Measurements from ENCODE around the gene NDFIP1. TPM values are rescaled to one million over a fixed set of nuclear protein-coding genes. Genes with fewer than 3 reads are reported as not detected.

NDFIP1 gene
- total and polyA plus RNA-seq, 2 of the 4 experiments (the other 2 are of a cell fraction) = 7.7 to 15.4 TPM

DNA sequence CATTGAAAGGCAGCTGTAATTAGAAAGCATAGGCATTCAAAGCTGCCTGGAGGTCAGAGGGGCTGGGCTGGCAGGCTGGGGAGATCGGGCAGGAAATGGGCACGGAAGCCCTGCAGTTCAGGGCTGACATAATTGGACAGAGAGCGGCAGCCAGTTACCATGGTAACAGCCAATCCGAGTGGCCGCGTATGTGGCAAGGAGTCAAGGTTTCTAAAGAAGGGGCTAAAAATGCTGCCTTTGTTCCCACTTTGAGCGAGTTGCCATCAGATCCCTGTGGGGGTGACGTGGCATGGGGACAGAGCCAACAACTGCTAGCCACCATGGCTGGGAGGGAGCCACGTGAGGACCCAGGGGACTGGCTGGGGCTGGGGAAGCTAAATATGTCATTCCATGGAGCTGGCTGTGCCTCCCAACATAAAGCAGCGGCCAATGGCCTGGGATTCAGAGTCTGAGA is 44.7 kb upstream of the NDFIP1 start:
- TF ChIP-seq, protein P1, sequence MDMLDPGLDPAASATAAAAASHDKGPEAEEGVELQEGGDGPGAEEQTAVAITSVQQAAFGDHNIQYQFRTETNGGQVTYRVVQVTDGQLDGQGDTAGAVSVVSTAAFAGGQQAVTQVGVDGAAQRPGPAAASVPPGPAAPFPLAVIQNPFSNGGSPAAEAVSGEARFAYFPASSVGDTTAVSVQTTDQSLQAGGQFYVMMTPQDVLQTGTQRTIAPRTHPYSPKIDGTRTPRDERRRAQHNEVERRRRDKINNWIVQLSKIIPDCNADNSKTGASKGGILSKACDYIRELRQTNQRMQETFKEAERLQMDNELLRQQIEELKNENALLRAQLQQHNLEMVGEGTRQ (IDR thresholded peaks at IDR 0.05; ENCODE audit: low read depth, low read length) = peak; percentile 52; the same call in 1 of the 2 replicates
- TF ChIP-seq CEBPB (IDR thresholded peaks at IDR 0.05; ENCODE audit: low read depth, low read length) (0 out of 2 replicates have a peak, but pooled peaks have one; percentile 9), SMC3 (IDR thresholded peaks at IDR 0.05; ENCODE audit: low read depth, low read length) (no peak), RFX5 (IDR thresholded peaks at IDR 0.05; ENCODE audit: low read depth, low read length) (no peak), NFE2L2 (IDR thresholded peaks at IDR 0.05; ENCODE audit: low read depth, low read length) (no peak), CHD1 (IDR thresholded peaks at IDR 0.05; ENCODE audit: low read depth, low read length) (no peak), MXI1 (IDR thresholded peaks at IDR 0.05; ENCODE audit: borderline replicate concordance, low read depth, low read length) (no peak), MAZ (IDR thresholded peaks at IDR 0.05; ENCODE audit: borderline replicate concordance, low read depth, low read length) (no peak), FOS (IDR thresholded peaks at IDR 0.05; ENCODE audit: low read depth, low read length) (no peak), POLR2A (IDR thresholded peaks at IDR 0.05; ENCODE audit: low read depth, low read length) (no peak), RAD21 (IDR thresholded peaks at IDR 0.05; ENCODE audit: low read length) (no peak), RCOR1 (IDR thresholded peaks at IDR 0.05; ENCODE audit: insufficient replicate concordance, low read length) (no peak), BHLHE40 (IDR thresholded peaks at IDR 0.05; ENCODE audit: low read depth, low read length) (no peak), MAFK (IDR thresholded peaks at IDR 0.05; ENCODE audit: low read depth, low read length) (no peak)
- TF ChIP-seq, protein P2, sequence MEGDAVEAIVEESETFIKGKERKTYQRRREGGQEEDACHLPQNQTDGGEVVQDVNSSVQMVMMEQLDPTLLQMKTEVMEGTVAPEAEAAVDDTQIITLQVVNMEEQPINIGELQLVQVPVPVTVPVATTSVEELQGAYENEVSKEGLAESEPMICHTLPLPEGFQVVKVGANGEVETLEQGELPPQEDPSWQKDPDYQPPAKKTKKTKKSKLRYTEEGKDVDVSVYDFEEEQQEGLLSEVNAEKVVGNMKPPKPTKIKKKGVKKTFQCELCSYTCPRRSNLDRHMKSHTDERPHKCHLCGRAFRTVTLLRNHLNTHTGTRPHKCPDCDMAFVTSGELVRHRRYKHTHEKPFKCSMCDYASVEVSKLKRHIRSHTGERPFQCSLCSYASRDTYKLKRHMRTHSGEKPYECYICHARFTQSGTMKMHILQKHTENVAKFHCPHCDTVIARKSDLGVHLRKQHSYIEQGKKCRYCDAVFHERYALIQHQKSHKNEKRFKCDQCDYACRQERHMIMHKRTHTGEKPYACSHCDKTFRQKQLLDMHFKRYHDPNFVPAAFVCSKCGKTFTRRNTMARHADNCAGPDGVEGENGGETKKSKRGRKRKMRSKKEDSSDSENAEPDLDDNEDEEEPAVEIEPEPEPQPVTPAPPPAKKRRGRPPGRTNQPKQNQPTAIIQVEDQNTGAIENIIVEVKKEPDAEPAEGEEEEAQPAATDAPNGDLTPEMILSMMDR (conservative IDR thresholded peaks at IDR 0.05; ENCODE audit: low read depth, low read length) = no peak
- TF ChIP-seq, protein P3, sequence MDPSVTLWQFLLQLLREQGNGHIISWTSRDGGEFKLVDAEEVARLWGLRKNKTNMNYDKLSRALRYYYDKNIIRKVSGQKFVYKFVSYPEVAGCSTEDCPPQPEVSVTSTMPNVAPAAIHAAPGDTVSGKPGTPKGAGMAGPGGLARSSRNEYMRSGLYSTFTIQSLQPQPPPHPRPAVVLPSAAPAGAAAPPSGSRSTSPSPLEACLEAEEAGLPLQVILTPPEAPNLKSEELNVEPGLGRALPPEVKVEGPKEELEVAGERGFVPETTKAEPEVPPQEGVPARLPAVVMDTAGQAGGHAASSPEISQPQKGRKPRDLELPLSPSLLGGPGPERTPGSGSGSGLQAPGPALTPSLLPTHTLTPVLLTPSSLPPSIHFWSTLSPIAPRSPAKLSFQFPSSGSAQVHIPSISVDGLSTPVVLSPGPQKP (IDR thresholded peaks at IDR 0.05; ENCODE audit: borderline replicate concordance, low read depth, low read length) = no peak
- no peaks in the 10 kb centered on the region for H3K9me3 ChIP-seq (ENCODE audit: control insufficient read depth, insufficient read depth, low read length)
- H3K56ac ChIP-seq (ENCODE audit: extremely low read depth, insufficient read depth, low read length) = no peak overlapping the region
- peak overlapping the region; percentile 79 to 90 for H4K8ac ChIP-seq (ENCODE audit: low read depth in 2 of 2, low read length in 2 of 2)
- H3K18ac ChIP-seq (ENCODE audit: low read depth, low read length) = no peak overlapping the region
- dilution Hi-C loops (cut with HindIII; ENCODE audit: low sequenced_read_pairs, unreplicated experiment) (no loop called here), intact Hi-C loops (cut with micrococcal nuclease) (loop anchor here (5.0 kb wide), 1 partner anchor 47 kb away; no protein-coding TSS in a partner anchor), in situ Hi-C loops (cut with MboI; ENCODE audit: low sequenced_read_pairs) (no loop called here)
- H3K23ac ChIP-seq (ENCODE audit: low read depth, low read length) = no peak overlapping the region
- peak; percentile 89 for ATAC-seq (ENCODE audit: low read depth)
- peak overlapping the region; percentile 26; the same call in 1 of the 2 replicates for H3K27ac ChIP-seq (ENCODE audit: insufficient read depth, low read length)
- H3K4me1 ChIP-seq (ENCODE audit: control insufficient read depth, insufficient read depth, low read length) = peaks cover 8% of the 10 kb centered on the region
- H3K9me1 ChIP-seq (ENCODE audit: insufficient read depth, low read length) = no peaks in the 10 kb centered on the region; the same call in 1 of the 2 replicates
- no peaks in the 10 kb centered on the region for H3K79me1 ChIP-seq (ENCODE audit: low read depth in 1 of 2, low read length in 2 of 2)
- H3K27me3 ChIP-seq (ENCODE audit: control insufficient read depth, insufficient read depth, low read length) = peaks cover 4% of the 10 kb centered on the region
- H4K5ac ChIP-seq (ENCODE audit: low read depth, low read length) = peak overlapping the region; percentile 59; the same call in 1 of the 2 replicates
- H4K20me1 ChIP-seq (ENCODE audit: insufficient read depth, low read length) = no peaks in the 10 kb centered on the region
- H3K36me3 ChIP-seq (ENCODE audit: control insufficient read depth, insufficient read depth, low read length) = no peaks in the 10 kb centered on the region
- ChIA-PET CTCF (no interaction called here), POLR2A (ENCODE audit: unreplicated experiment) (no interaction called here)
- H2AK9ac ChIP-seq (replicated peaks; ENCODE audit: low read depth, low read length, poor library complexity) = no peak overlapping the region
- peak overlapping the region; percentile 86 for H3K4me2 ChIP-seq (ENCODE audit: low read depth, low read length)
- peak overlapping the region; percentile 8 for H3K4me3 ChIP-seq (ENCODE audit: insufficient read depth, low read depth, low read length)
- H2BK120ac ChIP-seq (ENCODE audit: low read depth, low read length) = peak overlapping the region; percentile 29; the same call in 1 of the 2 replicates
- peak overlapping the region; percentile 69; the same call in 1 of the 2 replicates for H3K14ac ChIP-seq (replicated peaks; ENCODE audit: low read depth, low read length)
- H2AFZ ChIP-seq (replicated peaks; ENCODE audit: low read length, poor library complexity) = peak overlapping the region; percentile 88
- WGBS, 2 experiments (ENCODE audit: extremely low coverage in 2 of 2, insufficient read length in 1 of 2) = 3% methylated on average over 4 of the region's 10 CpGs; no CpG with 5 or more reads in 1 of the 2 experiments
- H4K91ac ChIP-seq (ENCODE audit: insufficient read depth, low read depth, low read length) = peak overlapping the region; percentile 47; the same call in 1 of the 2 replicates
- BruUV-seq (replicated peaks) = no TSS peak
- DNase-seq = peak; percentile 61
- peak overlapping the region; percentile 51 for H3K4ac ChIP-seq (ENCODE audit: low read depth, low read length)
- no peak overlapping the region for H2BK20ac ChIP-seq (ENCODE audit: low read depth, low read length)
- peak overlapping the region; percentile 34; the same call in 1 of the 3 replicates for H2BK15ac ChIP-seq (ENCODE audit: low read depth, low read length)
- H2AK5ac ChIP-seq (ENCODE audit: low read depth, low read length) = no peak overlapping the region
- peak overlapping the region; percentile 2; the same call in 1 of the 2 replicates for H3K9ac ChIP-seq (ENCODE audit: low read depth, low read length)
- H2BK5ac ChIP-seq (ENCODE audit: low read depth, low read length, poor library complexity, severe bottlenecking) = no peak overlapping the region
